NCI-H128 (cell line): ENCODE measurements around the gene ORAI3.

Experiments
- DNase-seq: peaks from one replicate; lab custom pipeline; 2025; ENCODE audit not compliant: unreplicated experiment; lab: John Stamatoyannopoulos, UW

Gene ORAI3

GRCh38 chr16:30948667-30949649 is at the start of gene ORAI3:
ORAI3 (plus strand) TSS chr16:30949068; CDS start chr16:30949290, 222 bp downstream.
- no peak for DNase-seq

GRCh38 chr16:30899794-30900193 is 49.1 kb upstream of the ORAI3 start:
- no peak for DNase-seq

GRCh38 chr16:30900588-30900987 is 48.3 kb upstream of the ORAI3 start:
- no peak for DNase-seq

- DNase-seq, result no peak
These were observed 47.5 kb upstream of the ORAI3 start for GRCh38 chr16:30901201-30902028.

GRCh38 chr16:30902029-30902972 is 46.6 kb upstream of the ORAI3 start:
- no peak for DNase-seq

GRCh38 chr16:30903002-30903401 is 45.9 kb upstream of the ORAI3 start:
- DNase-seq, result no peak

- no peak for DNase-seq
These were observed 45.3 kb upstream of the ORAI3 start for GRCh38 chr16:30903596-30903995.

GRCh38 chr16:30904114-30904780 is 44.6 kb upstream of the ORAI3 start:
- DNase-seq, result no peak

- DNase-seq, result no peak
These were observed 41.8 kb upstream of the ORAI3 start for GRCh38 chr16:30907064-30907463.

GRCh38 chr16:30910427-30911029 is 38.3 kb upstream of the ORAI3 start:
- no peak for DNase-seq

GRCh38 chr16:30912794-30913412 is 36.0 kb upstream of the ORAI3 start:
- no peak for DNase-seq

- DNase-seq, result no peak
These were observed 34.0 kb upstream of the ORAI3 start for GRCh38 chr16:30914830-30915229.

- no peak for DNase-seq
These were observed 30.3 kb upstream of the ORAI3 start for GRCh38 chr16:30918614-30919013.

GRCh38 chr16:30920891-30921290 is 28.0 kb upstream of the ORAI3 start:
- DNase-seq, result no peak

GRCh38 chr16:30921459-30921747 is 27.5 kb upstream of the ORAI3 start:
- no peak for DNase-seq

GRCh38 chr16:30921748-30922419 is 27.0 kb upstream of the ORAI3 start:
- peak; percentile 75 for DNase-seq

- DNase-seq, result peak; percentile 92
These were observed 26.4 kb upstream of the ORAI3 start for GRCh38 chr16:30922420-30922959.

GRCh38 chr16:30922960-30923535 is 25.8 kb upstream of the ORAI3 start:
- DNase-seq, result peak; percentile 91
